Bronchial epithelial cell (primary cell): ENCODE measurements around the gene PNCK. TPM values are rescaled to one million over a fixed set of nuclear protein-coding genes. Genes with fewer than 3 reads are reported as not detected.
"Not testable (repeated sequence)": the region's sequence is repeated elsewhere in the genome, so short reads cannot be mapped to it uniquely, and the experiment has no call there.

ENCODE experiments used
- DNase-seq: peaks from one replicate; pipeline ENCODE4 v3.0.0-alpha.2; 2010; ENCODE audit warnings: low read depth
- FAIRE-seq: peaks from 2 replicates; lab custom pipeline; 2011; peaks lifted over from hg19 to GRCh38; lab: Jason Lieb, UNC
- H3K27me3 ChIP-seq: 2 replicates; pipeline ENCODE4 v1.5.1; 2011; ENCODE audit warnings: low read length; ENCODE audit not compliant: control insufficient read depth, insufficient read depth
- H3K36me3 ChIP-seq: 2 replicates; pipeline ENCODE4 v1.5.1; 2011; ENCODE audit warnings: low read length; ENCODE audit not compliant: control insufficient read depth, insufficient read depth
- H3K4me3 ChIP-seq: 2 replicates; pipeline ENCODE4 v1.5.1; 2011; ENCODE audit warnings: mild to moderate bottlenecking, low read depth, low read length, control low read depth
- total RNA-seq: library from RNA; depleted of rRNA; stranded (reverse); fragments of >200 nt; gene quantifications from 2 replicates; pipeline ENCODE4 v1.2.1, GENCODE V29; 2014
- TF ChIP-seq, protein P1 (sequence below): IDR thresholded peaks from 2 replicates; pipeline ENCODE4 v1.5.1; 2011; ENCODE audit warnings: mild to moderate bottlenecking, moderate library complexity, low read length, control low read depth, inconsistent platforms; ENCODE audit not compliant: insufficient read depth, severe bottlenecking

Gene PNCK
- total RNA-seq, 1 donor from 2014 or later, result 2.1 TPM

DNA sequence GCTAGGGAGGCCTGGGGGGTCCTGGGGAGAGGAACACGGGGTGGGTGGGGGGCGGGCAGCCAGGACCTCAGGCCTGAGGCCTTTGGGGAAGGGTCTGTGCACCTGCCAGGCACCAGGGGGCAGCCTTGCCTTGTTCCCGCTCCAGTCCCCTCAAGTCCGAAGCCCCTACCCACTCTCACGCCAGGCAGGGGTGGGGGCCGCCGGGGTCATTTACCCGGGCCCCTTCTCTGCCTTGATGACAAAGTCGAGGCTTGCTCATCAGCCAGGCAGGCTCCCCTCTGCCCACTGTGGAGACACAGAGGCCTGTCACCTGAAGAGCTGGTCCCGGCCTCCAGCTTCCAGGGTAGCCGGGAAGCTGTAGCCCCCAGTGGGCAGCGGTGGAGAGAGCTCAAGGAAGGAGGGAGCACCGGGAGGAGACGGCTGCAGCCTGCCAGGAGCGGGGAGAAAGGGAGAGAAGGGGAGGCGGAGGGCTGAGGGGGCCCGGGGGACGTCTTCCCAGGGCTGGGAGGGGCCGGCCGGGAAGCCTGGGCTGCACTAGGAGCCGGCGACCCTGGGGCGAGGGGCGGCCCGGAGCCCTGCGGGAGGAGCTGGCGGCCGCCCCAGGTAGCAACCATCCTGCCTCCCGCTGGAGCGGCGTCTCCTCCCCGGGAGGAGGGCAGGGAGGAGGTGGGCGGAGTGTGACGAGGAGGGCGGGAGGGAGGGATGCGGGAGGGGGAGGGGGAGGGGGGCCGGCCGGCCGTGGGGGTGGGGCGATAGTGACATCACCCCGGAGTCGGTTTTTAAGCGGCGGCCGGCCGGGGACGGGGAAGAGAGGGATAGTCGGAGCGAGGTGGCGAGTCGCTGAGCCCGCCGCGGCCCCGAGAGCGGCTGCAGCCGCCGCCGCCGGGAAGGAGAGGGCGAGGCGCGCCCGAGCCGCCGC lies 13.8 kb upstream of the PNCK start, which contains the start of gene SLC6A8:
Gene SLC6A8 (plus strand): TSS at position 806 of the 919 bp plus-strand sequence. CDS start 649 bp downstream, outside the sequence.
- no peak for FAIRE-seq

DNA sequence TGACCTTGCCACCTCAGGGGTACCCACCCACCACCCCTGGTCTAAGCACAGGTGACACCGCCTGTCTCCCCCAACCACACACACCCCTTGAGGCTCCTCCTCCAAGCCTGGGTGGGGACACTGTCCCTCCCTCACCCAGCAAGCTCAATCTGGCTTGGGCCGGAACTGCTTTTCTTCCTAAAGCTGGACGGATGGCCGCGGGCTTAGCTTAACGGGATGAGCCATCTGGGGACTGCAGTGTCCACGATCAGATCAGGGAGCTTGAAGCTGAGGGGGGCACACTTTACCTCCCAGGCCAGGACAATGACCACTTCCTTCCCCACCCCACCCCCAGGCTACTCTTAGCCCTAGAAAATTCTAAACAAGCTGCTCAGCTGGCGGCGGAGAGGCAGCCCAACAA lies 13.1 kb upstream of the PNCK start:
- FAIRE-seq, result no peak
- Histone ChIP-seq H3K36me3 (peaks cover 3% of the 10 kb centered on the region), H3K27me3 (no peaks in the 10 kb centered on the region), H3K4me3 (peak overlapping the region; percentile 16)
- TF ChIP-seq, protein P1, sequence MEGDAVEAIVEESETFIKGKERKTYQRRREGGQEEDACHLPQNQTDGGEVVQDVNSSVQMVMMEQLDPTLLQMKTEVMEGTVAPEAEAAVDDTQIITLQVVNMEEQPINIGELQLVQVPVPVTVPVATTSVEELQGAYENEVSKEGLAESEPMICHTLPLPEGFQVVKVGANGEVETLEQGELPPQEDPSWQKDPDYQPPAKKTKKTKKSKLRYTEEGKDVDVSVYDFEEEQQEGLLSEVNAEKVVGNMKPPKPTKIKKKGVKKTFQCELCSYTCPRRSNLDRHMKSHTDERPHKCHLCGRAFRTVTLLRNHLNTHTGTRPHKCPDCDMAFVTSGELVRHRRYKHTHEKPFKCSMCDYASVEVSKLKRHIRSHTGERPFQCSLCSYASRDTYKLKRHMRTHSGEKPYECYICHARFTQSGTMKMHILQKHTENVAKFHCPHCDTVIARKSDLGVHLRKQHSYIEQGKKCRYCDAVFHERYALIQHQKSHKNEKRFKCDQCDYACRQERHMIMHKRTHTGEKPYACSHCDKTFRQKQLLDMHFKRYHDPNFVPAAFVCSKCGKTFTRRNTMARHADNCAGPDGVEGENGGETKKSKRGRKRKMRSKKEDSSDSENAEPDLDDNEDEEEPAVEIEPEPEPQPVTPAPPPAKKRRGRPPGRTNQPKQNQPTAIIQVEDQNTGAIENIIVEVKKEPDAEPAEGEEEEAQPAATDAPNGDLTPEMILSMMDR, result no peak
- no peak for DNase-seq

More for the DNA sequence above, 13.8 kb upstream of the PNCK start, which contains the start of gene SLC6A8:
- DNase-seq, result no peak
- Histone ChIP-seq H3K36me3 (peaks cover 3% of the 10 kb centered on the region), H3K4me3 (peak within 1 kb of the TSS; percentile 50), H3K27me3 (no peaks in the 10 kb centered on the region)
- TF ChIP-seq, protein P1, result peak; percentile 33

DNA sequence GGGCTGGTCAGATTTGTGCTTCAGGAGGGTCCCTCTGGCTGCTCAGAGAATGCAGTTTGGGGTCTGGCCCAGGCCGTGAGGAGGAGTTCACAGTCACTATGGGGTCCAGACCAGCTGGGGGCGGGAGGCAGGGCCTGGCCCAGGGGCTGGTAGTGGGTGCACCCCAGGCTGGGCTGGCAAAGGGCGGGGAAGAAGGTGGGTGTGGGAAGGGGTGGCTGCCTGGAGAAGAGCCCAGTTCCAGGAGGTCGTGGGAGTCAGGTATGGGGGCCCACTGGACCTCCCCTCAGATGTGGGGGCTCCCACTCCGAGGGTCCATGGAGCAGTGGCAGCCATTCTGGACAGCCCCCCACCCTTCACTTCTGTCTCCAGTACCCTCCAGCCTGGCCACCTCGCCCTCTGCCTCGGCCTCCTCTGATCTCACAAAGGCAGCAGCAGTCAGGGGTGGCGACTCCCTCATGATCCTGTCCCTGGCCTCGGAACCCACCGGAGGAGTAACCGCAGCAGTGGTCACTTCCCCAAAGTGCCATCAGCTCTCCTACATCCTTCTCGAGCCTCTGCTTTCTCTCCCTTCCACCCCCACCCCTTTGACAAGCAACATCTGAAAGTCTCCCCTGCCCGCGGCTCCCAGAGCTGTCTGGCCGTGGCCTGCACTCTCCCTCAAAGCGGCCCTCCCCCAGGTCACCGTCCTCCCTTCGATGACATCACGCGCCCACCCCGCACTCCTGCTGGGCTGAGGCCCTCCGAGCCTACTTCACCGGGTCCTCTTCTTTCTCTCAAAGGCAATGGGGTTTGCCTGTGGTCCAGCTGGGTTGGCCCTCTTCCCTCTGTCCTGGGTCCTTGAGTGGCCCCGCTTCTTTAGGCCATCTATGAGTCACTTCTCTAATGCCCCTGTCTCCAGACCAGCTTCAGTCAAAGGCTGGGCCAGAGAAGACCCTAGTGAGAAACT lies 12.4 kb upstream of the PNCK start:
- DNase-seq, result no peak
- H3K36me3 ChIP-seq, result peaks cover 1% of the 10 kb centered on the region
- H3K4me3 ChIP-seq, result no peak overlapping the region
- no peaks in the 10 kb centered on the region for H3K27me3 ChIP-seq
- TF ChIP-seq, protein P1, result no peak
- FAIRE-seq, result no peak

DNA sequence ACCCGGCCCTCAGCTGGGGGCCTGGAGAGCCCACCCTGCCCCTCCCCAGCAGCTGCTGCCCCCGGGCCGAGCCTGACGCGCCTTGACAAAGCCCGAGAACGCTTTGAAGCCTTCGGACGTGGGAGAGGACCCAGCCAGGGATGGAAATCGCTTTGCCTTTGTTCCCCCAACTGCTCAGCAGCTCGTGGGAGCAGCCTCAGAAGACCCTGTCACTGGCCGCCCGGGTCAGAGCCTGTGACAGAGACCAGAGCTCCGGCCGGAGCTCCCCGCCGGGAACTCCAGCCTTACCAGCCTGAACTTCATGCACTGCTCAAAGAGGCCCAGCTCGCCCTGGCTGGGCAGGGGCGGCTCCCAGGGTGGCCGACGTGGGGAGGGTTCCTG lies 11.5 kb upstream of the PNCK start:
- DNase-seq (no peak), FAIRE-seq (no peak)
- Histone ChIP-seq H3K36me3 (peaks cover 1% of the 10 kb centered on the region), H3K27me3 (no peaks in the 10 kb centered on the region), H3K4me3 (no peak overlapping the region)
- TF ChIP-seq, protein P1, result no peak

DNA sequence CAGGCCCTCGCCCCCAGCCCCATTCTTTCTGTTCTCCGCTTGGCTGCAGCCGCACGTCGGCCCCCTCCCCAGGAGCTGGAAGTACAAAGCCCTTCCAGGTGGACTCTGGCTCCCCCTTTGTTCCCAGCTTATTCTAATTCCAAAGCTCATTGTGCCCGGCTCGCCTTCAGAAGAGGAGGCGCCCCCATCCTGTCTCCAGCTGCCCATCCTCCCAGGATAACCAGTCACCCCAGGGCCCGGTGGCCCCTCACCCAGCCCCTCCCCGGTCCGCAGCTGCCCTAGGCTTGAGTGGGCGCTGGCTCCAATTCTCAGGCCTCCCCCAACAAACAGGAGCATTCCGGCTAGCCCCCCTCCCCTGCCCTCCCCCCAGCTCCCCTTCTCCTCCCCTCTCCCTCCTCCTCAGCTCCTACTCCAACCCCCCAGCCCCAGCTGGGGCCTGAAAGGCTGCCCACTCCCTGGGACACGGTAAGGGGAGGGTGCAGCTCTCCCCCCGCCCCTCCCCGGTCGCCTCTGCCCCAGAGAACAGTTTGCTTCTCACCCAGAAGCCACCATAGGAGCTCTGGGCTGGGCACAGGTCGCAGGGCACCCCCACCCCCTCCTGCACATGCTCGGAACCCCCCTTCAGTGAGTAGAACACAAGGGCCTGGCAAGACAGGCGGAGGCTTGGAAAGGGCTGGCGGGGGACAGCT lies 11.0 kb upstream of the PNCK start:
- Histone ChIP-seq H3K4me3 (no peak overlapping the region), H3K27me3 (no peaks in the 10 kb centered on the region), H3K36me3 (no peaks in the 10 kb centered on the region)
- TF ChIP-seq, protein P1, result no peak
- no peak for FAIRE-seq
- no peak for DNase-seq

DNA sequence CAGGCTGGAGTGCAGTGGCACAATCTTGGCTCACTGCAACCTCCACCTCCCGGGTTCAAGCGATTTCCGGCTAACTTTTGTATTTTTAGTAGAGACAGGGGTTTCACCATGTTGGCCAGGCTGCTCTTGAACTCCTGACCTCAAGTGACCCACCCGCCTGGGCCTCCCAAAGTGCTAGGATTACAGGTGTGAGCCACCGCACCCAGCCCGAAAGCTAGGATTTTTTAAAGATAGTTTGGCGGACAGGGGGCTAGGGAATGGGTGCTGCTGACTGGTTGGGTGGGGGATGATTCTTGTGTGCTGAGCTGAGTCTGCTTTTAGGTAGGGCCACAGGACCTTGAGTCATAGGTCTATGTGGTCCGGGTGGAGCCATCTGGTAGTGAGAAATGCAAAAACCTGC lies 9.9 kb upstream of the PNCK start:
- not testable (repeated sequence) for H3K4me3 ChIP-seq, H3K27me3 ChIP-seq, FAIRE-seq, H3K36me3 ChIP-seq, DNase-seq
